ENCODE results near the gene PHOSPHO2.

DNA sequence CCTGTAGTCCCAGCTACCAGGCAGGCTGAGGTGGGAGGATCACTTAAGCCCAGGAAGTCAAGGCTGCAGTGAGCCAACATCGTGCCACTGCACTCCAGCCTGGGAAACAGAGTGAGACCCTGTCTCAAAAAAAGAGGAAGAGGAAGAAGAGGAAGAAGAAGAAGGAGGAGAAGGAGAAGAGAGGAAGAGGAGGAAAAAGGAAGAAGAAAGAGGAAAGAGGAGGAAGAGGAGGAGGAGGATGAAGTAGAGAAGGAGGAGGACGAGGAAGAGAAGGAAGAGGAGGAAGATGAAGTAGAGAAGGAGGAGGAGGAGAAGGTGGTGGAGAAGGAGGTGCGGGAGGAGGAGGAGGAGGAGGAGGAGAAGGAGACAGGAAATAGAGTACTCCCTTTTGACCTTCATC, 38.1 kb upstream of the PHOSPHO2 start:
- TF ChIP-seq, protein P1, sequence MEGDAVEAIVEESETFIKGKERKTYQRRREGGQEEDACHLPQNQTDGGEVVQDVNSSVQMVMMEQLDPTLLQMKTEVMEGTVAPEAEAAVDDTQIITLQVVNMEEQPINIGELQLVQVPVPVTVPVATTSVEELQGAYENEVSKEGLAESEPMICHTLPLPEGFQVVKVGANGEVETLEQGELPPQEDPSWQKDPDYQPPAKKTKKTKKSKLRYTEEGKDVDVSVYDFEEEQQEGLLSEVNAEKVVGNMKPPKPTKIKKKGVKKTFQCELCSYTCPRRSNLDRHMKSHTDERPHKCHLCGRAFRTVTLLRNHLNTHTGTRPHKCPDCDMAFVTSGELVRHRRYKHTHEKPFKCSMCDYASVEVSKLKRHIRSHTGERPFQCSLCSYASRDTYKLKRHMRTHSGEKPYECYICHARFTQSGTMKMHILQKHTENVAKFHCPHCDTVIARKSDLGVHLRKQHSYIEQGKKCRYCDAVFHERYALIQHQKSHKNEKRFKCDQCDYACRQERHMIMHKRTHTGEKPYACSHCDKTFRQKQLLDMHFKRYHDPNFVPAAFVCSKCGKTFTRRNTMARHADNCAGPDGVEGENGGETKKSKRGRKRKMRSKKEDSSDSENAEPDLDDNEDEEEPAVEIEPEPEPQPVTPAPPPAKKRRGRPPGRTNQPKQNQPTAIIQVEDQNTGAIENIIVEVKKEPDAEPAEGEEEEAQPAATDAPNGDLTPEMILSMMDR (conservative IDR thresholded peaks at IDR 0.05; ENCODE audit: low read depth, low read length), result no peak
- no peak for TF ChIP-seq EZH2 (IDR thresholded peaks at IDR 0.05; ENCODE audit: borderline replicate concordance, low read depth, low read length, poor library complexity, severe bottlenecking)
